ENCODE data around the gene CHST5. TPM values are rescaled to one million over a fixed set of nuclear protein-coding genes. Genes with fewer than 3 reads are reported as not detected.
"Not testable (repeated sequence)": the region's sequence is repeated elsewhere in the genome, so short reads cannot be mapped to it uniquely, and the experiment has no call there.

The CHST5 gene
- total and polyA plus RNA-seq, 2 donors (not counting 3 experiments of a cell fraction or from before 2014, with no cell fraction given) = 0.23 to 0.29 TPM

- Histone ChIP-seq H3K4me3 (replicated peaks in 1 of 3; ENCODE audit: insufficient read depth in 1 of 3, low read depth in 1 of 3, low read length in 3 of 3) (no peak overlapping the region), H3K4me2 (ENCODE audit: insufficient read depth, low read length) (no peak overlapping the region), H3K79me2 (ENCODE audit: control insufficient read depth, insufficient read depth, low read length) (no peaks in the 10 kb centered on the region), H3K27ac (ENCODE audit: insufficient read depth, low read depth, low read length) (no peak overlapping the region), H3K9me3 (replicated peaks; ENCODE audit: control insufficient read depth, insufficient read depth, low read length) (no peaks in the 10 kb centered on the region), H3K27me3 (ENCODE audit: control insufficient read depth in 2 of 2, insufficient read depth in 2 of 2, low read length in 2 of 2) (no peaks in the 10 kb centered on the region), H3K36me3 (ENCODE audit: control insufficient read depth in 2 of 2, extremely low read depth in 1 of 2, insufficient read depth in 2 of 2, low read length in 2 of 2) (no peaks in the 10 kb centered on the region), H3K4me1 (ENCODE audit: control insufficient read depth, extremely low read depth, insufficient read depth, low read length) (no peaks in the 10 kb centered on the region), H3K9me1 (replicated peaks; ENCODE audit: control insufficient read depth, extremely low read depth, insufficient read depth, low read length) (no peaks in the 10 kb centered on the region), H4K20me1 (replicated peaks; ENCODE audit: control insufficient read depth, extremely low read depth, insufficient read depth, low read length) (no peaks in the 10 kb centered on the region), H3K9ac (replicated peaks; ENCODE audit: extremely low read depth, insufficient read depth, low read length) (no peak overlapping the region), H2AFZ (ENCODE audit: low read depth, low read length) (no peak overlapping the region)
- ChIA-PET POLR2A (no interaction called here), CTCF (no interaction called here)
- DNase-seq (ENCODE audit: low read depth, low spot score) (no peak), FAIRE-seq (no peak)
- no TSS peak for BruUV-seq (replicated peaks)
- dilution Hi-C loops (cut with MboI; ENCODE audit: extremely low pct_ligation_motif_present, low sequenced_read_pairs) = no loop called here
- intact Hi-C loops (cut with micrococcal nuclease) = no loop called here
- TF ChIP-seq EZH2 (IDR thresholded peaks at IDR 0.05; ENCODE audit: borderline replicate concordance, low read depth, low read length, severe bottlenecking) = no peak
- no peak for TF ChIP-seq GATA2 (IDR thresholded peaks at IDR 0.05; ENCODE audit: insufficient read depth, insufficient read length, low read depth, low read length)
- no peak for TF ChIP-seq MYC (IDR thresholded peaks at IDR 0.05; ENCODE audit: low read depth, low read length)
- no peak for TF ChIP-seq MAX (IDR thresholded peaks at IDR 0.05; ENCODE audit: insufficient read depth, insufficient read length)
- TF ChIP-seq FOS (IDR thresholded peaks at IDR 0.05; ENCODE audit: borderline replicate concordance, insufficient read depth, low read length) = no peak
Measured at GRCh38 chr16:75546293-75546692, 10.4 kb upstream of the CHST5 start.

GRCh38 chr16:75545879-75546278 lies 10.0 kb upstream of the CHST5 start:
- H3K79me2 ChIP-seq (ENCODE audit: control insufficient read depth, insufficient read depth, low read length); H2AFZ ChIP-seq (ENCODE audit: low read depth, low read length); BruUV-seq (replicated peaks); dilution Hi-C loops (cut with MboI; ENCODE audit: extremely low pct_ligation_motif_present, low sequenced_read_pairs); FAIRE-seq; H3K9me1 ChIP-seq (replicated peaks; ENCODE audit: control insufficient read depth, extremely low read depth, insufficient read depth, low read length); H3K36me3 ChIP-seq (ENCODE audit: control insufficient read depth in 2 of 2, extremely low read depth in 1 of 2, insufficient read depth in 2 of 2, low read length in 2 of 2); intact Hi-C loops (cut with micrococcal nuclease); H3K9ac ChIP-seq (replicated peaks; ENCODE audit: extremely low read depth, insufficient read depth, low read length); CTCF ChIA-PET; H3K27ac ChIP-seq (ENCODE audit: insufficient read depth, low read depth, low read length); DNase-seq (ENCODE audit: low read depth, low spot score); POLR2A ChIA-PET; H3K4me1 ChIP-seq (ENCODE audit: control insufficient read depth, extremely low read depth, insufficient read depth, low read length); H3K27me3 ChIP-seq (ENCODE audit: control insufficient read depth in 2 of 2, insufficient read depth in 2 of 2, low read length in 2 of 2); H4K20me1 ChIP-seq (replicated peaks; ENCODE audit: control insufficient read depth, extremely low read depth, insufficient read depth, low read length); H3K4me2 ChIP-seq (ENCODE audit: insufficient read depth, low read length); H3K9me3 ChIP-seq (replicated peaks; ENCODE audit: control insufficient read depth, insufficient read depth, low read length); H3K4me3 ChIP-seq (replicated peaks in 1 of 3; ENCODE audit: insufficient read depth in 1 of 3, low read depth in 1 of 3, low read length in 3 of 3): not testable (repeated sequence)

- H3K27me3 ChIP-seq (ENCODE audit: control insufficient read depth in 2 of 2, insufficient read depth in 2 of 2, low read length in 2 of 2); H2AFZ ChIP-seq (ENCODE audit: low read depth, low read length); FAIRE-seq; intact Hi-C loops (cut with micrococcal nuclease); POLR2A ChIA-PET; H3K9me1 ChIP-seq (replicated peaks; ENCODE audit: control insufficient read depth, extremely low read depth, insufficient read depth, low read length); dilution Hi-C loops (cut with MboI; ENCODE audit: extremely low pct_ligation_motif_present, low sequenced_read_pairs); H3K79me2 ChIP-seq (ENCODE audit: control insufficient read depth, insufficient read depth, low read length); H3K9ac ChIP-seq (replicated peaks; ENCODE audit: extremely low read depth, insufficient read depth, low read length); DNase-seq (ENCODE audit: low read depth, low spot score); BruUV-seq (replicated peaks); H3K36me3 ChIP-seq (ENCODE audit: control insufficient read depth in 2 of 2, extremely low read depth in 1 of 2, insufficient read depth in 2 of 2, low read length in 2 of 2); H3K4me1 ChIP-seq (ENCODE audit: control insufficient read depth, extremely low read depth, insufficient read depth, low read length); H3K27ac ChIP-seq (ENCODE audit: insufficient read depth, low read depth, low read length); H4K20me1 ChIP-seq (replicated peaks; ENCODE audit: control insufficient read depth, extremely low read depth, insufficient read depth, low read length); H3K4me3 ChIP-seq (replicated peaks in 1 of 3; ENCODE audit: insufficient read depth in 1 of 3, low read depth in 1 of 3, low read length in 3 of 3); H3K4me2 ChIP-seq (ENCODE audit: insufficient read depth, low read length); H3K9me3 ChIP-seq (replicated peaks; ENCODE audit: control insufficient read depth, insufficient read depth, low read length): not testable (repeated sequence)
- CTCF ChIA-PET = interaction anchor here (1.8 kb wide), 1 partner anchor 25 kb away, joined by 7 read pairs; no protein-coding TSS in a partner anchor
Measured at GRCh38 chr16:75542462-75542861, 6.6 kb upstream of the CHST5 start.
